GM21529 (cell line): ENCODE results near the gene CDH22.

Experiments
- ATAC-seq: cut with Tn5 transposase; IDR thresholded peaks from one replicate; pipeline ENCODE4 v1.9.1; 2021; ENCODE audit not compliant: unreplicated experiment

Gene CDH22

DNA sequence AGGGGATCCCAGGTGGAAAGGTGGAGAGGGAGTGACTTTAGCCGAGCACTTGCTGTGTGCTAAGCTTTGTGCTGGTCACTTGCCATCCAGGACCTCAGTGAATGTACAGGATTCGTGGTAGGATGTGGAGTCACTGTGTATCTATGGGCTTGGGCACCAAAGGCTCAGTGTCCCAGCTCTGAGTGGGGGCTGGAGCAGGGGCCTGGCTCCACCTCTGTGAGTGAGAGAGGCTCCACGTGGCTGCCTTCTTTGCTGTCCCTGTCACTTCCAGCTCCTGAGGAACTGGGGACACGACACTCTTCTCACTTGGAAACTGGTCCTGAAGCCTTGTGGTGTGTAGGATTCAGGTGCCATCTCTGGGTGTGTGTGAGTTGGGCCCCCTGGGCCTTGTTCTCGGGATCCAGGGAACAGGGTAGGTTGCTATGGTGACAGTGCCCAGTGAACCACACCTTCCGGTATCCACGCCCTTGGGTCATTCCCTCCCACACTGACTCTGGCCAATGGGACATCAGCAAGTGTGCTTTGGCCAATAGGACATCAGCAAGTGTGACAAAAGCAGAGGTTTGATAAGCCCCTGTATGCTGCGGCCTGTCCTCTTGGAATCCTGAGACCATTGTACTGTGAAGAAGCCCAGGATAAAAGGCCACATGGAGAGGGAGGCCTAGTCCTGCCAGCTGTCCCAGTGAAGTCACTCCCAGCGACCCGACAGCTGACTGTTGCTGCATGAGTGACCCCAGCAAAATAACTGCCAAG lies 87.7 kb downstream of the CDH22 start:
- no peak for ATAC-seq

- no peak for ATAC-seq
Observed at GRCh38 chr20:46219920-46220319, 88.4 kb downstream of the CDH22 start.

- ATAC-seq: no peak
Observed at GRCh38 chr20:46219190-46219589, 89.1 kb downstream of the CDH22 start.

DNA sequence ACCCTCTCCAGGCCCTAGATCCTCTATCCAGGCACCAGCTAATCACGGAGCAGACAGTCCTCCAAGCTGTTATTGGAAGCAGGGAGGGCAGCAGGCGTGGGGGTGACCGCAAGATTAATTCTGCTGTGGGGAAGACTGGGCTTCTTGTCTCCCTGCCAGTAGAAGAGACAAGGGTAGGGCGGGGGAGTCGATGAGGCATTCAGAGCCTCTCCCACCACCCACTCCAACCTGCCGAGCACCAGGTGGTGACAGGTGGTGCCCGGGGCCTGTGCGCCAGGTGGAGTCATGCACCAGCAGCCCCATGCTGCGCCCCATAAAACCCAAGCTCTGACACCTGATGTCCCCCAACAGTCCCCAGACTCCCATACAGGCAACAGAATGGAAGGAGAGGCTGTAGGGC lies 89.6 kb downstream of the CDH22 start:
- no peak for ATAC-seq

- ATAC-seq: no peak
Observed at GRCh38 chr20:46217583-46217982, 90.7 kb downstream of the CDH22 start.

DNA sequence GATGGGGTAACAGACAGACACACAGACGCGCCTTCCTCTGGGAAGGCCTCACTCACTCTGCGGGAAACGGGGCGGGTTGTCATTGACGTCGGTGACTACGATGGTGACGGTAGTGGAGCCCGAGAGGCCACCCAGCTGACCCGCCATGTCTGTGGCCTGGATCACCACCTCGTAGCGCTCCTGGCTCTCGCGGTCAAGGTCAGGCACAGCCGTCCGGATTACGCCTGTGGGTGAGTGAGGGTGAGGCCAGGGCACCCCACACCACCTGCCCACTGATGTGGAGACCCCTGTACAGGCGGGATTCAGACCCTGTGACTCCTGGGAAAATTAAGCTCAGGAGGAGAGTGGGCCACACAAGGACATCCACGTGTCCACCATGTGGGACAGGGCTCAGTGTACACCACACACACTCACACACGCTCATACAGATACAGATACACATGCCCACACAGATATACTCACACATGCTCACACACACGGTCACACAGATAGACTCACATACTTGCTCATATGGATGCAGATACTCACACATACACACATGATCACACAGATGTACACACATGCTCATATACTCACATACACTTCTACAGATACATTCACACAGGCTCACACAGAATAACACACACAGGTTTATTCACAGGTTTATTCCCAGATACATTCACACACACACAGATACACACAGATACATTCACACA lies 91.4 kb downstream of the CDH22 start:
- no peak for ATAC-seq

GRCh38 chr20:46215913-46216707 lies 92.2 kb downstream of the CDH22 start:
- no peak for ATAC-seq

- ATAC-seq: no peak
Observed at GRCh38 chr20:46214824-46215488, 93.3 kb downstream of the CDH22 start.

GRCh38 chr20:46213946-46214823 lies 94.1 kb downstream of the CDH22 start:
- no peak for ATAC-seq

GRCh38 chr20:46212876-46213275 lies 95.4 kb downstream of the CDH22 start:
- ATAC-seq: no peak

GRCh38 chr20:46212252-46212651 lies 96.0 kb downstream of the CDH22 start:
- no peak for ATAC-seq

GRCh38 chr20:46211331-46211722 lies 97.0 kb downstream of the CDH22 start:
- ATAC-seq: no peak

DNA sequence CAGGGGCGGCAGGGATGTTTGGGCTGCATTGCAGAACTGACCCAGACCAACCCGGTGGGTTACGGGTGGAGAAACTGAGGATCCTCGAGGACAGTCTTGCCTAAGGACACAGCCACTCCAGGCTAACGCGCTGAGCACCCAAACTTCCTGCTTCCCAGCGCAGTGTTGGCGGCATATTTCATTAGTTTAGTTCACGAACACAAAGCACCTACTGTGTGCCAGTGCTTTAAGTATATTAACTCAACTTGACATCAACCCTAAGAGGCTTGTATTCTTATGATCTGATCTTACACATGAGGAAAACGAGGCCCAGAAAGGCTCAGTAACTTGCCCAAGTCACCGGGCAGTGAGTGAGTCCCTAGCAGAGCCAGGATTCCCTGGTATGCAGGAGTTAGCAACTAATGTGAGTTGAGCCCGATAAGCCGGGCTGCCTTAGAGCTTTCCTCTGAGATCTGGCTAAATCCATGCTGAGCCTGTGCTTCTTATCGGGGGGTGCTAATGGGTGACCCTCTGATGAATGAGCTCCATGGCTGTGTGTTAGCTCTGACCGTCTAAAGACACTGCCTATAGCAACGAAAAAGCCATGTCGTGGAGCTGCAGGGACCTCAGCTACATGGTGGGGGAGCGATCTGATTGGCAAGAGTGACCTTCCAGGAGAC lies 97.5 kb downstream of the CDH22 start:
- ATAC-seq: no peak

DNA sequence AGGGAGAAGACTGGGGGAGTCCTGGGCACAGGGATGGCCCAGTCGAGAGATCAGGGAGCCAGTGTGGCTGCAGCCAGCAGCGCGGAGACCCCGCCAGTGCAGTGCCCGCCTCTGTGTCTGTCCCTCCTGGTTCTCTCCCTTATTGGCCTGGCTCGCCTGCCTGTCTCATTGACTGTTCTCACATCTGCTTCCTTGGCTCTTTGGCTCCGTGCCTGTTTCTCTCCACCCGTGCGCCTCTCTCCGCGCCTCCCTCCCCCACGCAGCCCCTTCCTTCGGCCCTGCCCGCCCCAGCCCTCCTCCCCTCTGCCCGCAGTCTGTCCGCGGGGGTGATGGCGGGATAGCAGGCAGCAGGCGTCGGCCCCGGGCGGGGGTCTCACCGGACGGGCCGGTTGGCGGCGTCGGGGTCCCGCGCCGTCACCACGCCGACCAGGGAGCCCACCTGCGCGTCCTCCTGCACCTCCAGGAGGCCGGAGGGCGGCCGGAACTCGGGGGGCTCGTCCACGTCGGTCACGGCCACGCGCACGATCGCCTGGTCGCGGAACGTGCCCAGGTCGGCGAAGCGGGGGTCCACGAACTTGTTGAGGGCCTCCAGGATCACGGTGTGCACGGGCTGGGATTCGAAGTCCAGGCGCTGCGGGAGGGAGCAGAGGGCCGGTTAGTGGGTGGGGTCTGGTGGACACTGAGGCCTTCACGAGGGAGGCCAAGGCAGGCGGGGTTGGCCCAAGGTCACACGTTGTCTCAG lies 98.2 kb downstream of the CDH22 start:
- ATAC-seq: no peak

DNA sequence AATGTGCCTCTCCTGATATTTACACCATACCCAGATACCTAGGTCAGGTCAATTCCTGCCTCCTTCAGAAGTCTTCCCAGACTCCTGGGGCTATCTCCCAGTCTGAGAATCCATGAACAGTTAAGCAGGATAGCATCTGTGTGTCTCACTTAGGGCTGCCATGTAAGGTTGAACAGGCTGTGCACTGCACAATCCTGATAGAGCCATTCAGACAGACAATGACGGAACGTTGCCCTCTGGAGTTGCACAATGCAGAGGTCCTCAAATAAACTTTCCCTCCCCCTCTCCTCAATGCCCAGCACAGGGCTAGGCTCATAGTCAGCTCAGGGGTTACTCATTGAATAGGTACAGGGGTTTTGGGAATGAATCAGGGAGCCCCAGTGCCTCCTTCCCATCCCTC lies 100.5 kb downstream of the CDH22 start:
- ATAC-seq: no peak

GRCh38 chr20:46206992-46207549 lies 101.2 kb downstream of the CDH22 start:
- ATAC-seq: no peak

DNA sequence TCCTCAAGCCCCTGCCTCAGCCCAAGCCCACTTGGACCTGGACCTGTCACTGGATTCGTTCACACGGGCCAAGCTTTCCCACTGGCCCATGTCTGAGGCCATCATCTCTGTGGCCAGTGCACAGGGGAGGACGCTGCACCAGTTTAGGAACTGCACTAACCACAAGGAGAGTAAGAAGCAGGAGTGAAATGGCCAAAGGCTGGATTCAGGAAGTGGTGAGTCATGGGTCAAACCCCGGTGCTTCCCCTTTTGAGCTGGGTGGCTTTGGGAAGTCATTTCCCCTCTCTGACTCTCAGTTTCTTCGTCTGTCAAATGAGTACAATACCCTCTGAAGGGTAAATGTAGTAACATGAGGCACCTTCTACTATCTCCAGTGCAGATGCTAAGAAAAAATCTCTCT lies 102.3 kb downstream of the CDH22 start:
- ATAC-seq: no peak

- ATAC-seq: no peak
Observed at GRCh38 chr20:46205349-46205748, 102.9 kb downstream of the CDH22 start.
